ENCODE data around the gene CIB2.

CIB2 gene

GRCh38 chr15:78080088-78080460 lies 51.2 kb downstream of the CIB2 start:
- no peak for TF ChIP-seq OSR1 (CRISPR knock-in tag; IDR thresholded peaks at IDR 0.05)
- no peak for TF ChIP-seq TOX (CRISPR knock-in tag; IDR thresholded peaks at IDR 0.05; ENCODE audit: borderline replicate concordance)
- no peak for TF ChIP-seq ZFP3 (CRISPR knock-in tag; IDR thresholded peaks at IDR 0.05)
- no peak for TF ChIP-seq CREB5 (CRISPR knock-in tag; IDR thresholded peaks at IDR 0.05; ENCODE audit: low read depth)
- TF ChIP-seq ZNF8 (CRISPR knock-in tag; IDR thresholded peaks at IDR 0.05) = no peak
- TF ChIP-seq ISL1 (CRISPR knock-in tag; IDR thresholded peaks at IDR 0.05) = no peak
- TF ChIP-seq TSHZ2 (CRISPR knock-in tag; IDR thresholded peaks at IDR 0.05) = no peak
- TF ChIP-seq SNAI2 (CRISPR knock-in tag; IDR thresholded peaks at IDR 0.05) = no peak
- TF ChIP-seq BACH2 (CRISPR knock-in tag; IDR thresholded peaks at IDR 0.05; ENCODE audit: borderline replicate concordance) = no peak
- no peak for TF ChIP-seq ESRRG (CRISPR knock-in tag; IDR thresholded peaks at IDR 0.05)
- TF ChIP-seq POU6F1 (CRISPR knock-in tag; IDR thresholded peaks at IDR 0.05; ENCODE audit: borderline replicate concordance, low read depth) = no peak
- TF ChIP-seq ARNTL (CRISPR knock-in tag; IDR thresholded peaks at IDR 0.05; ENCODE audit: borderline replicate concordance, low read depth) = no peak
- no peak for TF ChIP-seq RARB (CRISPR knock-in tag; IDR thresholded peaks at IDR 0.05)
- no peak for TF ChIP-seq GLIS3 (CRISPR knock-in tag; IDR thresholded peaks at IDR 0.05)
- no peak for TF ChIP-seq ZNF565 (CRISPR knock-in tag; conservative IDR thresholded peaks at IDR 0.05; ENCODE audit: low read depth)
- no peak for ATAC-seq

GRCh38 chr15:78079298-78080087 lies 51.8 kb downstream of the CIB2 start:
- no peak for ATAC-seq
- TF ChIP-seq ZFP3 (CRISPR knock-in tag; IDR thresholded peaks at IDR 0.05) = no peak
- TF ChIP-seq PATZ1 (CRISPR knock-in tag; IDR thresholded peaks at IDR 0.05; ENCODE audit: borderline replicate concordance) = no peak
- no peak for TF ChIP-seq ARNTL (CRISPR knock-in tag; IDR thresholded peaks at IDR 0.05; ENCODE audit: borderline replicate concordance, low read depth)
- no peak for TF ChIP-seq OSR1 (CRISPR knock-in tag; IDR thresholded peaks at IDR 0.05)
- no peak for TF ChIP-seq CREB5 (CRISPR knock-in tag; IDR thresholded peaks at IDR 0.05; ENCODE audit: low read depth)
- TF ChIP-seq TSHZ2 (CRISPR knock-in tag; IDR thresholded peaks at IDR 0.05) = no peak

- no peak for TF ChIP-seq TOX (CRISPR knock-in tag; IDR thresholded peaks at IDR 0.05; ENCODE audit: borderline replicate concordance)
- no peak for ATAC-seq
Observed at GRCh38 chr15:78077871-78078210, 53.4 kb downstream of the CIB2 start.
